ENCODE measurements around the gene ZPBP2.

The ZPBP2 gene

DNA sequence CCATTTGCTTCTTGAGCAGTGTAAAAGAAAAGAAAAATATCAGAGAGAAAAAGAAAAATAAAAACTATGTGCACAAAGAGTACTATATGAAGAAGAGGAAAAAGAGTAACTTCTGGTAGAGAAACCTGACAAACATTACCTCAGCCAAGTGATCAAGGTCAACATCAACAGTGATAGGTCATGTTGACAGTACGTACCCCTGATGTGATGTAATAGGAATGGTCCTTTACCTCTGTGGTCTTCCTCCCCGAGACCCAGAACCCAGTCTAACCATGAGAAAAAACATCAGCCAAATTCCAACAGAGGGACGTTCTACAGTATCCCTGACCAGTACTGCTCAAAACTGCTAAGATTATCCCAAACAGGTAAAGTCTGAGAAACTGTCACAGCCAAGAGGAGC, 46.0 kb downstream of the ZPBP2 start:
- DNase-seq (ENCODE audit: low spot score) = no peak

DNA sequence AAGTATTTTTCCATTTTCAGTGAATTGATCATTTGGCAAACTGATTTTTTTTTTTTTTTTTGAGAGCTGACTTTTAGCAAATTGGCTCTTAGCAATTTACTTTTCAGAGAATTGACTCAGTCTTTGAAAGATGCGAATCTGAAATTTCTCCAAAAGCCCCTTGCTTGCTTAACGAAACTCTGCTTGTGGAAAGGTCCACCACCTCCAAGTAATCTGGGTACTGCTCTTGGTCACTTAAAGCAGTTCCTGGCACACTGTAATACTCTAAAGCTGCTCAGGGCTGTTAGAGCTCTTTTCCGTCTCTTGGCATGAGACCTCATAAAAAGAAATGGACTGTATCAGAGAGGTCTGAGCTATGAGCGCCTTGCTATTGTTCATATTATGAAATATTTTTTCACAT, 47.6 kb downstream of the ZPBP2 start:
- no peak for DNase-seq (ENCODE audit: low spot score)

DNA sequence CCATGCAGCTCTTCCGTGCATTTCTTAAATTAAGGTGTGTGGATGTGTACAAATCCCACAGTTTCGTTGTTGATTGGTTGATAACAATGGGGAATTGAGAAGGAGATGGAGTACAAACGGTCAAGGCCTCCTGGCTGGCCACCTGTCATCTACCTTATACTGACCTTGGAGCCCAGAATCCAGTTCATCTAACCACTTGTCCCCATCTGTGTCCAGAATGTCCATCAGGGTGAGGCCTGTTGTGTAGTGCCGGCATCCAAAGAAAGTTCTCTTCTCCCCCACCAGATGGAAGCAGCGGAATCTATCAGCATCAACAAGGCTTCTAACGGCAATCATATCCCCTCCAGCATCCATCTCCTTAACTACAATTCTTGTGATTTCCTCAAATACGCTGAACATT, 48.9 kb downstream of the ZPBP2 start:
- no peak for DNase-seq (ENCODE audit: low spot score)

DNA sequence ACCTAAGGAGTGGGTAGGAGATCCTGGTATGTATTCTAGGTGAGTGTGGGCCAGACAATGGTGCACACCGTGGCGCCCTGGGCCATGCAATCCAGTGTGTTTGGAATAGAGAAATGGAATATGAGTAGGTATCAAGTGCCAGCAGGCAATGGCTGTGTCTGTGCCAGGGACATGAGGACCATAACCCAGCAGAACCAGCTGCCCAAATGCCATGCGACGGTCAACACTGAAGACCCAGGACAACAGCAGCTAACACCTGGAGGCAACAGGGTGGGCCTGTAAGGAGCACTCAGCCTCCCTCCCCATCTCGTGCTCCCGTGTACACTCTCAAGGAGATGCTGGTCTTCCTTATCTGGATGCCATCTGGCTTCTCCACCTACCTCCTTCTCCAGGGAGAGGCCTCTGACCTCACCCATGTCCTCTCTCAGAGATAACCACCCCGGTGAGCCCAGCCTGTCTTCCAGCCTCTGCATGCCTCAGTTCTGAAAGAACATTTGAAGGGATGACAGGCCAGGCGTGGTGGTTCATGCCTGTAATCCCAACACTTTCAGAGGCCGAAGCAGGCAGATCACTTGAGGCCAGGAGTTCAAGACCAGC, 51.2 kb downstream of the ZPBP2 start:
- DNase-seq (ENCODE audit: low spot score) = no peak

DNA sequence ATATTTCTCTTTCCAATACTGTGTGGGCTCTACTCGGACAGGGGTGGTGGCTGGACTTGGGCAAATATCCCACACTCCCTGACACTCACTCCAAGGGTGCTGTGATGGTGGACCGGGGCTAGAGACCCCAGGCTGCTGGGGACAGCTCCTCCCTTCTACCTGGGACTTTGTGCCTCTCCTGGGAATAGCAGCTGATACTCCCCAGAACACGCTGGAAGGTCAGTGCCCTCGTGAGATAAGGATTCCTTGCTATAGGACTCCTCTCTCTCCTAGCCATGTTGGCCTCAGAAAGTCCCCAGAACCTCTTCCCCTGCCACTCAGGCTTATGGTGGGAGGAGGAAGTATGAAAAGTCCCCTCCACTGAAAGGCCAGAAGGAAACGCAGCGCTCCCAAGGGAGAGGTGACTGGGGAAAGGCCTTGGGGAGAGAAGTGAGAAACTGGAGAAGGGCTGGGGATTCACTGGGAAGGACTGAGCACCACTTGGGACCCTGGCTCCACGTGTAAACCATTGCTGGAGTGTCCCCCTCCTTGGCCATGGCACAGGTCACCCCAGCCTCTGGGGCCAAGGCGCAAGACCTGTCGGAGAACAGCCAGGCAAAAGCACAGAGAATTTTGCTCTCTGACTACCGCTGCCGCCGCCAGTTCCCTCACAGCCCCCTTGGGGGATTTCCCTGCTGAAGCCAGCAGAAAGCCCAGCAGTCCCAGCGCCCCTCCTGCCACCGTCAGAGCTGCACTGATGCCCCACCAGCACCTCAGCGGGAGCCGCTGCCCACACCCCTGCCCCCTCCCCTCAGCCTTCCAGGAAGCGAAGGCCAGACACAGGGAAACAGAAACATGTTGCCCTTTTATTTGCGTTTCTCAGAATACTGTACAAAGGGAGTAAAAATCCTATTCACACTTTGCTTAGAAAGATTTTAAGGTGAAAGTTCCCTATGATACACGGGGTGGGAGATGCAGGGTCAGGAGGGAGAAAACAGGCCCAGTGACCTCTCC, 52.5 kb downstream of the ZPBP2 start:
- no peak for DNase-seq (ENCODE audit: low spot score)

DNA sequence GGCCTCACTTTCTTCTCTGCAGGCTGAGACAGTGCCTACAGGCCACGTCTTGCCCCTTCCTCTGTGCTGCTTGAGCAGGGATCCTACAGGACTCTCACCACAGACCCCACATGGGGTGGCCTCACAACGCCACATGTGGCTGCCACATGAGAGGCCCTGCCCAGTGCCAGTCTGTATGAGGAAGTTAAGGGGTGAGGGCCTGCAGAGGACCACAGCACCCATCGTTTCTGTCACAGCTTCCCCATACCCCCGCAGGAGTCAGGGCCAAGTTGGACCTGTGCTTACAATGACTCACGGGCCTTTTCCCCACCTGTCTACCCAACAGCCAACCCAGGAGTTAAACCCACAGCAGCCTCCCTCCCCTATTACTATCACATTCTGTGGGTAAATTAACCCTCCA, 53.3 kb downstream of the ZPBP2 start:
- DNase-seq (ENCODE audit: low spot score) = no peak

DNA sequence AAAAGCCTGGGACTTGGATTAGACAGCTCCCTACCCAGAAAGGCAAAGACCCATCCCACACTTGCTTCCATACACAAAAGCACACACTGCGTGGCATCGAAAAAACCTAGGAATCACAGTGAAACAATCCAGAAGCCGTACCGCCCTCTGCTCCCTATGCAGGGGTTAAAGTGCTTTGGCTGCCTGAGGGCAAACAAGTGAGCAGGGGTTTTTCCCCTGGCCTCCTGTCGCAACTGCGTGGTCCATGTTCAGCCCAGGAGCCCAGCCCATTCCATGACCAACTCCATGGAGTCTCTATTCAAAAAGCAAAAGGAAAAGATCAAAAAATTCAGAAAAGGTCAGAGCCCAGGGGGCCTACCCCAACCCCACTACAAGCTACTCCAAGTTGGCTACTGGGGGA, 54.0 kb downstream of the ZPBP2 start:
- no peak for DNase-seq (ENCODE audit: low spot score)

DNA sequence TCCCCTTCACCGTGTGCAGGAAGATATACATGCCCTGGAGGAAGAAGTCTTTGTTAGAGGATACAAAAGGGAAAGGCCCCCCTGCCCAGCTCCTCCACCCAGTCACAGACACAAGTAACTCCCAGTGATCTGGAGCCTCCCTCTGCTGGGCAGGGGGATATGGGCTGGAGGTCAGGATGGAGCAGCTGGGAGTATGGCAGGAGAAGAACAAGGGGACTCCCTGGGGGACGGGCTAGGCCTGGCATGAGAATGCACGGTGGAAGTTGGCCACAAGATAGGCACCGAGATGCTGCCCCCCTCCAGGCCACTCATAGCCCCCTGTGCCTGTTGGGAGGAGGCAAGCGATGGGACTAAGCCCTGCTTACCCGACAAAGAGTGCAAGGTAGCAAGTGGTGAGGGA, 55.2 kb downstream of the ZPBP2 start:
- no peak for DNase-seq (ENCODE audit: low spot score)

DNA sequence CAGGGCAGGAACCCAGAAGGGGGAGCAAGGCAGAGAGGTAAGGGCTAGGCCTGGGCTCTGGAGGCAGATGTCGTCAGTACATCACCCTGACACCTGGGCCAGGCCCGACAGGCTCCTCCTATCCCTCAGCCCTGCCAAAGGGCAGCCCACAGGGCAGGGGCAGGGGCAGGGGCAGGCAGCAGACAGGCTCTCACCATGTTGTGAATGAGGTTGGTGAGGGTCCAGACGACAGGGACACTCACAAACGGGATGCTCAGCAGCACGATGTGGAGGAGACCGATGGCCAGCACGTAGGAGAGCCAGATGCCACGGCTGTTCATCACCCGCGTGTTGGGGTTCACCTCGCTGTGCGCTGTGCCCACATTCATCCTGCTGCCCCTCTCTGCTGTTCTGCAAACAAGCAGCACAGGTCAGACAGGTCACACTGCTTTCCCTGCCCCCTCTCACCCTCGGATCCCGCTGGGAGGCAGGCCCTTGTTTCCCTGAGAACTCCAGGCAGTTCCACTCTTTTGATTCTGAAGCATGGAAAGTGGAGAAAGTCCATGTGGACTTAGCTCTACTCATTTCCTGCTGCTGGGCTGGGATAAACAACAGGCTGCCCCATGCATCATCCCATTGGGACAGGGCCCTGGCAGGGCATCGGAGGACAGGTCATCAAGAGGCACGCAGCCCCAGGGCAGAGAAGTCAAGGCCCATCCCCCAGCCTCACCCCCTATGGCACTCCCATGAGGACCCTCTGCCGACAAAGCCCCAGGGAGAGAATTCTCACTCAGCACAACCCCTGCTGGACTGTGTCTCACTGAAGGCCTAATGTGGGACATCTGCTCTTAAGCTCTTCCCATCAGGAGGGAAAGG, 56.1 kb downstream of the ZPBP2 start:
- peak; percentile 65 for DNase-seq (ENCODE audit: low spot score)

DNA sequence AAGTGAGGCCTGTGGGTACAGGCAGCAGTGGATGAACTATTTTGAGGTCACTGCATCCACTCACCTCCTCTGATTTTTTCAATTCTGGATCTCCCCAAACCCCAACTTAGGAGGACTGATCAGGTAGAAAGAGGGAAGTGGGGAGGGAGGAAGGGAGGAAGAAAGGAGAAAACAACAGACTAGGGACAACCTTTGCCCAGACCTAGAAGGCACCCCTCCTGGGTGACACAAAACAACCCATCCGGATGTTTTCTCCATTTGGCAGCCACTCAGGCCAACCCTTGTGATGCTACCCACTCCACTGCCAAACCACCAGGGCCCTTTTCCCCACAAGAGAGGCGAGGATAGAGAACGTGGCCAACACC, 56.7 kb downstream of the ZPBP2 start:
- DNase-seq (ENCODE audit: low spot score) = no peak

DNA sequence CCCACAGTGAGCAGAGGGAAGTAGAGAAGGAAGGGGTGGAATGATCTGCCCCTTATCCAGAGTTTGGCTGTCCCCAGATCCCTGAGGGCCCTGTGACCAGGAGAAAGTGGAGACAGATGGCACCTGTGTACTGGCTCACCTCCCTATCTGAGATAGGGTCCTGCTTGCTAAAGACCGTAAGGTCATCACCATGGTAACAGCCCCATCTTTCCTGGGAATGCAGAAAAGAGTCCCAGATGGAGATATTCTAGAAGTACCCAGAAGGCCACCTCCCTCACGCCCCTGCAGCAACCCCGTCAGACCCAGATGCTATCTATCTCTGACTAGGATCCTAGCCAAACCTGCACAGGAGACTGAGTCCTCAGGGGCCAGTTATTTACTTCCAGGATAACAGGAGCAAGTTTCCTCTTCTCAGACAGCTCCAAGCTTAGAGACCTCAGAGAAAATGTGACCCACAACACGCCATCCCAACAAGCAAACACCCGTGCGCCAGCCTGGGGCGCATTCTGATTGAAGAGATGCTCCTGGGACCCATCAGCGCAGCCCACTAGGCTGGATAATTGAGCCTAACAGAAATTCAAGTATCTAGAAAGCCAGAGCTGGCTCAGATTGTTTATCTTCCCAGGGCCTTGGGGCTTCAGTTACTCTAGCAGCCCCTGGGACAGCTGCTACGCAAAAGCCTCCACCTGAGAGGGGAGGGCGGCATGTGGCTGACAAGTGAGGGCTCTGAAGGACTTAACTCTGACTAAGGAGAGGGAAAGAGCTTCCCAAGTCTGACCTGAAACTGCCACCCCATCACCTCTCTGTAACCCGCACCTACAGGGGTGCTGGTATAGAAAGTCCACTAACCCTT, 57.5 kb downstream of the ZPBP2 start:
- no peak for DNase-seq (ENCODE audit: low spot score)

DNA sequence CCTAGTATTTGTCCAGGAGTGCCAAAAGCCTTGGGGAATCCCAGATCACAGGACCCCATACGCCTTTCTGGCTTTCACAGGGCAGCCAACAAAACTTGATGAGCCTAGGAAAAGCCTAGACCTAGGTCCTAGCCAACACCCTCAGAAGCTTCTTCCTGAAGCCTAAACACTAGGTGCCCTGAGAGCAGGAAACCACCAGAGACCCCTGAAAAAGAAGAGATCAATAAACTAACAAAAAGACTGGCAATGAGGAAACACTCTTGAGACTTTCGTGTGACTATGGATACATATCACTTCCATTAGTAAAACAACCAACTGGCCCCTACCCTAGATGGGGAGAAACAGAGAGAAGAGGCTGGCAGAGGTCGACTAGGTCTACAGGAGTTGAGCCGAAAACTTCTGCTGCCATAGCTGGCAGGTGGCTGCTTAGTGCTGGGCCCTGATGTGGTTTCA, 58.2 kb downstream of the ZPBP2 start:
- DNase-seq (ENCODE audit: low spot score) = no peak

DNA sequence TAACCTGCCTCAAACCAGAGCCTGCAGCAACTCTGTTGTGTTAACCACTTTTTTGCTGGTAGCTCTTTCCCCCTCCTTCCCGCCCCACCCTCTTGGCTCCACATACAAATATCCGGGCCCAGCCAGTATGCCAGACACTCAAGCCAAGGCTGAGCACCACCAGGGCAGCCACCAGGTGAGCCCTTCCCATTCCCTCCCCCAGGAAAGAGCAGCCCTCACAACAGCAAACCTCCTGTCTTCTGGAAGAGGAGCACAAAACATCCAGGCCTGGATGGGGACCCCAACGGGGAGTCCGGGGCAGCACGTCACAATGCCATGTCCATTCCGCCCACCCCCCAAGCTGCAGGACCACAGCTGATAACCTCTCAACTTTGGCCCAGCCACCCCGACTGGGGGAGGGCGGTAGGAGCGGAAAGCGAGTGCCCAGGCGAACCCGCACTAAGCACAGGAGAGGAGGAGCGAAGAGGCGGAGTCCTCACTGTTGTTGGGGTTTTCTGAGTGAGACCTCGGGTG, 58.6 kb downstream of the ZPBP2 start:
- peak; percentile 80 for DNase-seq (ENCODE audit: low spot score)
